Astrocyte (in vitro differentiated cells and primary cell): ENCODE measurements around the gene UNC93A. TPM values are rescaled to one million over a fixed set of nuclear protein-coding genes. Genes with fewer than 3 reads are reported as not detected.
"Not testable (repeated sequence)": the region's sequence is repeated elsewhere in the genome, so short reads cannot be mapped to it uniquely, and the experiment has no call there.

Experiments
- DNase-seq: peaks from one replicate; pipeline ENCODE4 v3.0.0-alpha.2; 2010; ENCODE audit warnings: low read depth
- FAIRE-seq: peaks from 2 replicates; lab custom pipeline; 2011; peaks lifted over from hg19 to GRCh38; lab: Jason Lieb, UNC
- H2AFZ ChIP-seq: 2 replicates; pipeline ENCODE4 v1.6.0; 2012; ENCODE audit warnings: low read depth, low read length, inconsistent platforms
- H3K27ac ChIP-seq: 2 replicates; pipeline ENCODE4 v1.5.1; 2011; ENCODE audit warnings: low read depth, low read length, inconsistent platforms
- H3K27me3 ChIP-seq: 2 replicates; pipeline ENCODE4 v1.6.0; 2011; ENCODE audit warnings: low read length, inconsistent platforms; ENCODE audit not compliant: insufficient read depth
- H3K36me3 ChIP-seq: 2 replicates; pipeline ENCODE4 v1.5.1; 2011; ENCODE audit warnings: low read length, inconsistent platforms; ENCODE audit not compliant: insufficient read depth
- H3K4me1 ChIP-seq: 2 replicates; pipeline ENCODE4 v1.5.1; 2011; ENCODE audit warnings: low read length, inconsistent platforms; ENCODE audit not compliant: insufficient read depth
- H3K4me2 ChIP-seq: 2 replicates; pipeline ENCODE4 v1.6.0; 2012; ENCODE audit warnings: low read length, inconsistent platforms
- H3K4me3 ChIP-seq: 2 replicates; pipeline ENCODE4 v1.5.1; 2011; ENCODE audit warnings: low read depth, mild to moderate bottlenecking, low read length, inconsistent platforms; ENCODE audit not compliant: insufficient read depth
- H3K79me2 ChIP-seq: 2 replicates; pipeline ENCODE4 v1.6.0; 2012; ENCODE audit warnings: mild to moderate bottlenecking, low read length, inconsistent platforms; ENCODE audit not compliant: insufficient read depth
- H3K9ac ChIP-seq: 2 replicates; pipeline ENCODE4 v1.6.0; 2012; ENCODE audit warnings: mild to moderate bottlenecking, low read length, inconsistent platforms
- H3K9me3 ChIP-seq: 2 replicates; pipeline ENCODE4 v1.5.1; 2012; ENCODE audit warnings: low read depth, mild to moderate bottlenecking, low read length, inconsistent platforms; ENCODE audit not compliant: insufficient read depth
- H4K20me1 ChIP-seq: 2 replicates; pipeline ENCODE4 v1.6.0; 2012; ENCODE audit warnings: low read length, inconsistent platforms; ENCODE audit not compliant: insufficient read depth
- H3K27ac Mint-ChIP-seq: one replicate; pipeline ENCODE4 v1.8.0; 2021; ENCODE audit warnings: mild to moderate bottlenecking, mixed read lengths; ENCODE audit not compliant: unreplicated experiment
- H3K27me3 Mint-ChIP-seq: one replicate; pipeline ENCODE4 v1.8.0; 2021; ENCODE audit warnings: low read depth, mixed read lengths; ENCODE audit not compliant: unreplicated experiment
- H3K36me3 Mint-ChIP-seq: one replicate; pipeline ENCODE4 v1.8.0; 2021; ENCODE audit warnings: low read depth, mixed read lengths; ENCODE audit not compliant: unreplicated experiment
- H3K4me1 Mint-ChIP-seq: one replicate; pipeline ENCODE4 v1.8.0; 2021; ENCODE audit warnings: low read depth, mixed read lengths; ENCODE audit not compliant: unreplicated experiment
- H3K4me3 Mint-ChIP-seq: one replicate; pipeline ENCODE4 v1.8.0; 2021; ENCODE audit warnings: mild to moderate bottlenecking, moderate library complexity, mixed read lengths; ENCODE audit not compliant: unreplicated experiment
- H3K9me3 Mint-ChIP-seq: one replicate; pipeline ENCODE4 v1.8.0; 2021; ENCODE audit warnings: mild to moderate bottlenecking, mixed read lengths; ENCODE audit not compliant: unreplicated experiment
- CTCF ChIP-seq: IDR thresholded peaks from 2 replicates; pipeline ENCODE4 v1.5.1; 2011; ENCODE audit warnings: low read depth, mild to moderate bottlenecking, inconsistent platforms, low read length, moderate library complexity; ENCODE audit not compliant: insufficient read depth
- EZH2 ChIP-seq: IDR thresholded peaks from 2 replicates; pipeline ENCODE4 v1.6.1; 2012; ENCODE audit warnings: mild to moderate bottlenecking, low read length, inconsistent platforms; ENCODE audit not compliant: insufficient read depth
- total RNA-seq: library from RNA; stranded (reverse); gene quantifications from 2 replicates; pipeline ENCODE4 v1.2.1, GENCODE V29; 2021

UNC93A gene
- total RNA-seq, 1 donor from 2014 or later, result not detected

DNA sequence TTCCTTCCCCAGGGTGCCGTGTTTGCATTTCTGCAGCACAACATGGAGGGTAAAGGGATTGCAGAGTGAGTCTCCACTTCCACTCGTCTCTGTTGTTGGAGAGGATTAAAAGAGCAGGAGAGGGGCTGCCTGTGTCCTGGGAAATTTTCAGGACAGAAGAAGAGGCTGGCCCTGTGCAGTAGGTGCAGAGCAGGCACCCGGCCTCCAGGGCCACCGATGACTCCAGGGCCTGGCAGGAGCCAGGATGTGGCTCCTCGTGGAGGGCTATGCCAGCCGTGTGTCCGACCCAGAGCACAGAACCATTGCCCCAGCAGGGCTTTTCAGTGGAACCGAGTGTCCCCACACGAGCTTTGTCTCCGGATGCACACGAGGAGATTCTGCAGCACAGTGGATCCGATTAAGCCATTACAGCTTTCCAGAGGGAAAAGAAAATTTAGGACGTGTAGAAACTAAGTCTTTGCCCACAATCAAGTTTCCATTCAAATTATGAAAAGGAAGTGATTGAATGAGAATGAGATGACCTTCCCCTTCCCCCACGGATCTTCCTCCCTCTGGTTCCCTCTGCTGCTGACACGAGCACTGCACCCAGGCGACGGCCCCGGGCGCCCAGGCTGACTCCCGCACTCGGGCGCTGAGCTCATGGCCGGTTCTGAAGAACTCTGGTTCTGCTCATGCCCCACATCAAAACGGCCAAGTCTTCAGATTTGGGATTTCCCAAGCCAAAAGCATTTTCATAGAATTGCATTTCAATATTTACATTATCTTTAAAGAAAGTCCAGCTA lies 43.1 kb upstream of the UNC93A start:
- no peaks in the 10 kb centered on the region for H3K79me2 ChIP-seq
- H4K20me1 ChIP-seq, result no peaks in the 10 kb centered on the region
- peaks cover 2% of the 10 kb centered on the region for H3K4me1 Mint-ChIP-seq
- H3K27ac ChIP-seq, result no peak overlapping the region
- H3K27ac Mint-ChIP-seq, result no peak overlapping the region
- no peaks in the 10 kb centered on the region for H3K36me3 ChIP-seq
- TF ChIP-seq EZH2 (no peak), CTCF (no peak)
- H3K9me3 Mint-ChIP-seq, result no peaks in the 10 kb centered on the region
- H3K27me3 ChIP-seq, result no peaks in the 10 kb centered on the region
- no peak overlapping the region for H3K4me2 ChIP-seq
- H3K4me3 Mint-ChIP-seq, result no peak overlapping the region
- DNase-seq, result no peak
- H2AFZ ChIP-seq, result no peak overlapping the region
- no peak for FAIRE-seq
- H3K9me3 ChIP-seq, result no peaks in the 10 kb centered on the region
- H3K36me3 Mint-ChIP-seq, result no peaks in the 10 kb centered on the region
- H3K4me1 ChIP-seq, result no peaks in the 10 kb centered on the region
- no peak overlapping the region for H3K4me3 ChIP-seq
- H3K9ac ChIP-seq, result no peak overlapping the region
- H3K27me3 Mint-ChIP-seq, result peaks cover 22% of the 10 kb centered on the region

- H3K79me2 ChIP-seq, H3K4me3 Mint-ChIP-seq, H4K20me1 ChIP-seq, H3K4me3 ChIP-seq, H3K36me3 Mint-ChIP-seq, H2AFZ ChIP-seq, H3K4me1 Mint-ChIP-seq, H3K9ac ChIP-seq, H3K27ac ChIP-seq, H3K4me2 ChIP-seq, H3K36me3 ChIP-seq, H3K9me3 Mint-ChIP-seq, FAIRE-seq, DNase-seq, H3K9me3 ChIP-seq, H3K27ac Mint-ChIP-seq, H3K4me1 ChIP-seq, H3K27me3 ChIP-seq: not testable (repeated sequence)
- peaks cover 22% of the 10 kb centered on the region for H3K27me3 Mint-ChIP-seq
These were observed 42.1 kb upstream of the UNC93A start for GRCh38 chr6:167248878-167249455.

GRCh38 chr6:167252271-167252670 lies 38.8 kb upstream of the UNC93A start:
- TF ChIP-seq CTCF, result no peak
- no peak for TF ChIP-seq EZH2
- H3K36me3 ChIP-seq, result no peaks in the 10 kb centered on the region
- H3K27me3 ChIP-seq, result no peaks in the 10 kb centered on the region
- H3K4me3 ChIP-seq, result no peak overlapping the region
- no peak overlapping the region for H3K9ac ChIP-seq
- H3K4me2 ChIP-seq, result no peak overlapping the region
- H3K27ac ChIP-seq, result no peak overlapping the region
- H3K9me3 Mint-ChIP-seq, result peaks cover 14% of the 10 kb centered on the region
- H3K9me3 ChIP-seq, result no peaks in the 10 kb centered on the region
- H3K27ac Mint-ChIP-seq, result no peak overlapping the region
- H2AFZ ChIP-seq, result no peak overlapping the region
- no peaks in the 10 kb centered on the region for H3K4me1 ChIP-seq
- no peaks in the 10 kb centered on the region for H3K36me3 Mint-ChIP-seq
- no peak overlapping the region for H3K4me3 Mint-ChIP-seq
- H4K20me1 ChIP-seq, result no peaks in the 10 kb centered on the region
- no peaks in the 10 kb centered on the region for H3K4me1 Mint-ChIP-seq
- DNase-seq (no peak), FAIRE-seq (no peak)
- H3K79me2 ChIP-seq, result no peaks in the 10 kb centered on the region
- H3K27me3 Mint-ChIP-seq, result peaks cover 10% of the 10 kb centered on the region
